Suprapubic skin (tissue), 3 donors: ENCODE data around the gene TMC3.

Experiments
- CTCF ChIP-seq, 2 donors: fragments of 200-600 bp in 1 of 2; fragments of 450-650 bp in 1 of 2; sonication (generic) in 1 of 2; IDR thresholded peaks; one replicate each; pipeline ENCODE4 v1.5.1; 2016 to 2019; ENCODE audit warnings: antibody characterized with exemption in 2 of 2, mild to moderate bottlenecking in 1 of 2, moderate library complexity in 1 of 2
- POLR2A ChIP-seq, 2 donors: fragments of 450-650 bp; IDR thresholded peaks; one replicate each; pipeline ENCODE4 v1.6.1; 2017; ENCODE audit warnings: antibody characterized with exemption in 2 of 2, mild to moderate bottlenecking in 2 of 2, moderate library complexity in 2 of 2

DNA sequence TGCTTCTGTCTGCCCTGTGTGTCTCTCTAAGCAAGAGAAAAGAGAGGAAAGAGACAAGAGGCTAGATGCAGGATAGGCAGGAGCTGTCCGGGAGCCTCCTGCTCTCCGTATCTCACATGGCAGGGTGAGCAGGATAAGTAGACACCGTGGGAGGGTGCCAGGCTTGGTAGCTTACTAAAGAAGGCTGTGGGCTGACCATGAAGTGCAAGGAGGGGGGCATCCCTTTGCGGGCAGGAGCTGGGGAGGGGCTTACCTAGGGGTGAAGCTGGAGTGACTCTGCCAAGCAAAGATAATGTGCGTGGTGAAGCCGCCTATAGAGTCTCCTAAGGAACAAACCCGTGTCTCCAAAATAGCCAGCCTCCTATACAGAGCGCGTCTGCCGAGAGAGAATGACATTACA, 33.7 kb upstream of the TMC3 start:
- TF ChIP-seq CTCF (IDR thresholded peaks at IDR 0.05) = no peak
- no peak for TF ChIP-seq POLR2A (IDR thresholded peaks at IDR 0.05)
